RKO (cell line): ENCODE measurements around the gene ARHGAP4.

Experiments used
- DNase-seq: peaks from one replicate; pipeline ENCODE4 v3.0.0-alpha.2; 2016; ENCODE audit warnings: low spot score

Gene ARHGAP4

DNA sequence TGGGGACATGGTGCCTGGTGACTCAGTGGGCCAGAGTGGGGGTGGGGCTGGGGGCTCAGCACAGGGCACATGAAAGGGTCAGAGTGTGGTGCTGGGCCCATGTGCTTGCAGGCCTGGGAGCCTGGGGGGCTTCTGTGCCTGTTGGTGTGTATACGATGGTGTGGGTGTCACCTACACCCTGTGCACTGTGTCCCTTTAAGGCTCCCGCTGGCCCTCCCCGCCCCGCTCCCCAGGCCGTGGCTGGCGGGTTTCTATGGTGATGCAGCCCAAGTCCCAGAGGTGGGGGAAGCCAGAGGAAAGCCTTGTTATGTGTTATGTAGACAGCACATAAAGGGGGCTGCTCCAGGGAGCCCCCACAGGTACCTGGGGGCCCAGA lies 45.6 kb downstream of the ARHGAP4 start:
- DNase-seq: no peak

DNA sequence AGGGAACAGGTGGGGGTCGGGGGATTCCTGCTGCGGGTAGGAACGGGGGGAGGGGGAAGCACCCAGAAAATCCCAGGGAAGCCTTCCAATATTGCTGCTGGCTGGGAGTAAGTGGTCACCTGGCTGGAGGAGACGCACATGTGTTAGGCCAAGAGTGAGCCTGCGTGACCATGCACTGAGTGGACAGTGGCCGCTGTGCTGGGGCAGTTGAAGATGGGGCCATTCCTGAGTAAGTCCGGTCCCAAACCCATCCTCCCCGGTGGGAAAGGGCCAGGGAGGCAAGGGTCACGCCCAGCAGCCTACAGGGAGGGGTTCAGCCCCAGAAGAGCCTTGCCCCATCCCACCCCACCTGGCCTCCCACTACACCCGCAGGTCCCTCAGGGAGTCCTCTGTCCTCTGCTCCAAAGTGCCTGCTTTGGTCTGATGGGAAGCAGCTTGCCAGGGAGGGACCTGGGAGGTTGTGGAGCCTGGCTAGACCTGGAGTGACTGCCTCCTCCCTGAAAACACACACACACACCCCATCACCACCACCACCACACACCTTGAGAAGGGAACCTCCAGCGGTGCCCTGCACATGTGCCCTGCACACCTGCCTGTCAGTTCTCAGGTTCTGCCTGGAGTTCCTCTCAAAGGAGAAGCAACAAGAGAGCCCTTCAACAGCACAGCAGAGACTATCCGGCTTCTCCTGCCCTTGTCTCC lies 46.2 kb downstream of the ARHGAP4 start:
- no peak for DNase-seq

DNA sequence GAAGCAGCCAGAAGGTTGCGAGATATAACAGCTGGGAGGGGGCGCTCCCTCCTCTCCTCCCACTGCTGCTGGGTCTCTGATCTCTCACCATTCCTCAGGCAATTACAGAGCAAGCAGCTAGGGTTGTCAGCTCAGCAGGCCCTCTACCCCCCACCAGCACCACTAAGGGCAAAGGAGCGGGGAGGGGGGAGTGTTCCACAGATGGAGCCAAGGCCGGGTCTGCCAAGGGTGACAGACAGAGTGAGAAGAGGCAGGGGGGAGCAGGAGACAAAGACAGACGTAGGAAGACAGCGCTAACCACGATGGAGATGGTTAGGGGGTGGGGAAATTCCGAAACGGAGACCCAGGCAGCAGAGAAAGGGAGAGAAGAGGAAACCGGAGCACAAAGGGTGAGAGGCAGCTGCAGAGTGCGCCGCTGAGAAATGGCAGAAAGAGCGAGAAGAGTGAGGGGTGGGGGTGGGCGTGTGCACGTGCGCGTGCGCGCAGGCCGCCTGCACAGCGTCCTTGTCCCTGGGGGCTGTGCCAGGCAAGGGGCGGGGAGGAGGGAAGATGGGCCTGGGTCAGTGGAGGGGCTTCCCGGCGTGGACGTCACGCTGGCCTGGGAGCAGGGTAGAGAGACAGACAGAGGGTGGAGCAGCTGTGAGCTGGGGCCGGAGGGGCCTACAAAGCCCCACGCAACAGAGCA lies 47.0 kb downstream of the ARHGAP4 start:
- no peak for DNase-seq

DNA sequence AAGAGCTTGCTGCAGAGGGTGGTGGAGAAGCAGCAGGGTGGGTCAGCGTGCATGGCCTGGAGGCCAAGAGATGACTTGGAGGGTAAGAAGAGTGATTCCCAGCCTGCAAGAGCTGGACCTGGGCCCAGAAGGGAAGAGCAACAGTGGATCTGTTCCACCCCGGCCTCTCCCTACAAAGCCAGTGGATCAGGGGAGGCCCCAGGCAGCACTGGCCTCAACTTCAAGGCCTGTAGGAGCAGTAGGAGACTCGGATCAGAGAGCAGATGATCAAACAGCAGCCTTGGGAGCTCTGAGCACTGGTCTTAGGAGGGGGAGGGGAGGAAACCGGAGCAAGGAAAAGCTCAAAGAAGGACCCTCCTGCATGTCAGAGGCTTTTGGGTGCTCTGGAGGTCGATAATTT lies 47.7 kb downstream of the ARHGAP4 start:
- no peak for DNase-seq

DNA sequence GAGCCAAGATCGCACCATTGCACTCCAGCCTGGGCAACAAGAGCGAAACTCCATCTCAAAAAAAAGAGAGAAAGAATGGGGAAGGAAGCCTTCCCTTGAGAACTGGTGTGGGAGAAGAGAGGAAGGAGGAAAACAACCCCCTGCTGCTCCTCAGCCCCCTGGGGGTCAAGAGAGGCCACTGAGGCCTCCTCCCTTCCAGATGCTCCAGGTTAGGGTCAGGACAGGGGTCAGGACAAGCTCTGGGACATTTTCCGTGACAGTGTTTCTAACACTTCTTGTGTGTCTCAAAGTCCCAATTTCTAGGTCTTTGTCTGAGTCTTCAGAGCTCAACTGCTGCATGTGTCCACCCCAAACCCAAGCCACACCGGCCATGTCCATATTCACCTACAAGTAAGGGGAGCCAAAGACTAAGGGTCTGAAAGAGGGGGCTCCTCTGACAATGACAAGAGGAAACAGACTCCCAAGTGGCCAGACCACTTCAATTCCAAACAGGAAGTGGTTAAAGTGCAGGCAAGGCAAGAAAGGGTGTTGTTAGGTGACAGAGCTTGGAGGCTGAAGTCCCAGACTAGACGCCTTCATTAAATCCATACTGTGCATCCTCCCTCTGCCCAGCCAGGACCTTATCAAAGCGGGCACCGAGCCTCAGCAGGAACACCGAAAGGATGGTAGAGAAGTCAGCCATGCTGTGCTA lies 48.3 kb downstream of the ARHGAP4 start:
- DNase-seq: no peak

DNA sequence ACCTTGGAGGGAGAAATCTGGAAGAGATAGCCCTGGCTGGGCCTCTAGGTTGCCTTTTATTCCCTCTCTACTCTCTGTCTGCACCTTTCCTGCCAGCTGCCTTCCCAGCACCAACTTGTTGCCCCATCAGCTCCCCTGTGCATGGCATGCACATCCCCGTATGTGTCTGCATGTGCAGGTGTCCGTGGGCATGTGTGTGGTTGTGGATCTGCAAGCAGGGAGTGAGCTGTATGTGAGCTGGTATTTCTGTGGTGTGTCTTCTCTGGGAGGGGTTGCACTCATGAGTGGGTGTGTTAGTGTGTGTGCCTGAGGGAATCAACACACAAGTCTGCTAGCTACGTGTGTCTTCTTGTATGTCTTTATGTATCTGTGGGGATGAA lies 50.0 kb downstream of the ARHGAP4 start:
- no peak for DNase-seq

DNA sequence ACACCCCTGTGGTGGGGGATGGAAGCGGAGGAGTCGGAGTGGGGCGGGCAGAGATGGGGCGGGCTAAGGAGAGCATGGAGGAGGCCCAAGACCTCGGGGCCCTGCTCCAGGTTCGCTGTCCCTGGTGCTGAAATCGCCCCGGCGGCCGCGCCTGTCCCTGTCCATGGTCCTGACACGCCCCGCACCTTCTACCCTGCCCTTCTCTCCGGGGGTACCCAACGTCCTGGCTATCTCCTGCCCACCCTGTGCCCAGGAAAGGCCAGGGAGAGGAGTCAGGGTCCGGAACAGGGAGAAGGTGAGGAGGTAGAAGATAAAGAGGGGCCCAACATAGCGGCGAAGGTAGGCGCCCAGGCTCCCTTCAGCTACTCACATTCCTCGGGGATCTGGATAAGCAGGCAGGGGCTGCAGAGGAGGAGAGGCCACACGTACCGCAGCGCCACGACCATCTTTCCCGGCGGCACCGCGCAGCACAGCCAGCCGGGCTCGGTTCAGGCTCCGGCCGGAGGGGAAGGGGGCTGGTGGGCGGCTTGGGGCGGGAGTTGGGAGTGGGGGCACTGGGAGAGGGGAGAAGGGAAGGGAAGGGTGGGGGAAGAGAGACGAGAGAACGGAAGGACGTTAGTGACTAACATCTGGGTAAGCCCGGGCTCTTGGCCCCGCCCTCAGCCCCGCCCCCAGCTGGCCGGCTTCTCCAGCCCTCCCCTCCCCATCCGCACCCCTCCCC lies 50.5 kb downstream of the ARHGAP4 start:
- DNase-seq: peak; percentile 45

DNA sequence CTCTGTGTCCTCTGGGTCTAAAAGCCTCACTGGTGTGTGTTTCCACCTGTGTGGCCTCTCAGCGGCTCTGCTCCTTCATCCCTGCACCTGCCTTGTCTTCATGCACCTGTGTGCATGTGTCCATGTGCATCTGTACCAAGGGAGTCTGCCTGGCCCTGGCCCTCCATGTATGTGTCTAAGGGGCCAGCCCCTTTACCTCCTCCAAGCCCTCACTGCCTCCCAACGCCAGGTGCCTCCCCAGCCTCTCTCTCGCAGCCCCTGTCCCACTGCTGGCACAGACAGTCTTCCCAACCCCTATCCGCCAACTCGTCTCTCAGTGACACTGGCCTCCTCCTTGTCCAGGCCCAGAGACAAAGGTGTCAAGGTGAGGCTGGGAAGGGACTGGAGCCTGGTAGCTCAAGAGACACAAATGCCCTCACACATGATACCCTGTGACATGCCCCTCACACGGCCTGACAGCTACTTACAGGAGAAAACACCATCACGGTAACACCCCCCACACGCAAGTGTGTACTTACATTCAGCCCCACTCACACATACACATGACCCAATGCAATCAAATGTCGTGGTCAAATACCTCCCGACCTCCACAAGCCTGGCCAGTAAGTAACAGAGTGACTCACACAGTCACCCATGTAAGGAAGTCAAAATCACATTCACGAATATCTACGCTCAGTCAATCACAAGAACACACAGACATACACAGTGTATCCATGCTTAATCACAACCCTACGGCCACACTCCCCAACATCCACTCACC lies 51.5 kb downstream of the ARHGAP4 start:
- no peak for DNase-seq

DNA sequence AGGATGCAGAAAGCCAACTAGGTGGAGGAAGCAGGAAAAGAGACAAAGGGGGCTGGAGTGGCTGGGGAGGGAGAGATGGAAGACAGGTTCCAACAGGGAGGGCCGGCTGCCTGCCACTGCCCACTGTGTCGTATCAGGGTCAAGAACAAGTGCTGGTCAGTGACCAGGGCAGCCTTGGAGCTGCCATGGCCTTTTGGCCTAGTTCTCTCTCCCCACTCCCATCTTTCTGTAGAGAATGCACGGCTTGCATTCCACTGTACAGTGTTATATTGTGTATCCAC lies 52.0 kb downstream of the ARHGAP4 start:
- no peak for DNase-seq

DNA sequence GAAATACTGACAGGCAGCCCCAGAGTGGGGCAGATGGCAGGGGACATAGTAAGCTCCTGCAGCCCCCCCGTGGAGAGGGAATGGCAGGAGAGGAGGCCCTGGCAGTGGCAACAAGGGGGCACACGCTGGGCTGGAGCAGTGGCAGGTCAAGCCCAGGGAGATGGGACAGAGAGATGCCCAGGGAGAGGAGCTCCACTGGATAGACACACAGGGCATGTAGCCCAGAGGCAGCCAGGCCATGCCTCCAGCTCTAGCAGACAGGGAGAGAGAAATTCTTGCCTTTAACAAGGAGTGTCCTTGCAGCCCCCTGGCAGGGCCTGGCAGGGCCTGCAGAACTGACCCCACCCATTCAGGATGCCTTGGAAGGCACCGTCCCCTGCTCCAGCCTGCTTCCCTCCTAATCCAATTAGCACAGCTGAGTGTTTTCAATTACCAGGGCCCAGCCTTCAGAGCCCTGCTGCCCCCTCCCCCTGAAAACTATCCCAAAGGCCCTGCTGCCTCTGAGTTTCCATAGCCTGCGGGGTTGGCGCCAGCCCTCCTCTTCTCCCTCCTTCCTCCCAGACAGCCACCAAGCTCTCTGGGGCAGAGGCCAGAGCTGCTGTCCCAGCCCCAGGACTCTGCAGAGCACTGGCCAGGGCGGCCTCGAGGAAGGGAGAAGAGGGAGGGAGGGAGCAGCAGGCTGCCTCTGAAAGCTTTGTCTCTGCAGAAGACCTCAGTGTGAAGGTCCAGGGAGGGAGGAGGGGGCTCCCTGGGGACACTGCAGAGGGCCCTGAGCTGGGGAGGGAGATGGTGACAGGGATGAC lies 52.6 kb downstream of the ARHGAP4 start:
- no peak for DNase-seq

DNA sequence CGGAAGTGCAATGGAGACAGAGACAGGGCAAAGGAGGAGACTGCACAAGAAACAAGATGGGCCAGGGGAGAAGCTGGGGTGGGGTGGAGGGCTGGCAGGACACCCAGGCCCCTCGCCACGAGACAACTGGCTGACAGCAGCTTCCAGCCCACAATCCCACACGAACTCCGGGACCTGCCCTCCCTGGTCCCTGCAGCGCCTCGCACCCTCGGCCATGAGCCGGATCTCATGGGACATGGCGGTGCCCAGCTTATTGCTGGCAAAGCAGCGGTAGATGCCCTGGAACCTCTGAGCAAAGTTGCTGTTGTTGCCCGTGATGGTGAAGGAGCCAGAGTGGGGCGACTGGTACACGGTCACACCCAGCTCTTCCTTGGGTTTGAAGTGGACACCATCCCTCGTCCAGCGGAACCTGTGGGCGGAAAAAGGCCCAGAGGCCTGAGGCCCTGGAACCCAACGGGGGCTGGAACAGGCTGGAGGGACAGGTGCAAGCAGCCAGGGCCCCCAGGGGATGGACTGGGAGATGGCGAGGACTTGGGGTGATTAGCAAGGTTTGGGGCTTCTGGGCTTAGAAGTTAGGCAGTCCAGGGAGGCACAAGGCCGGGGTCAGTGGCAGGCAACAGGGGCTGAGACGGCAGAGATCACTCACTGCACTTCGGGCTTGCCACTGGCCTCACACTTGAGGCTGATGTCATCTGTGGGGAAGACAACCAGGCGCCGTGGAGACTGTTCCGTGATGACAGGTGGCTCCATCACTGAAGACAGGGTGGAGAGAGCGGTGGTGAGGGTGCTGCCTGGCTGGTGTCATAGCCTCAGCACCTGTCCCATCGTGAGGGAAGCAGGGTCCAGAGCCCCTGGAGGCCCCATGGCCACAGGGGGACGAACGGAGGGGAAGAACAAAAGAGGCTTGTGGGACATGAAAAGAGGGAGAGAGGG lies 53.9 kb downstream of the ARHGAP4 start:
- DNase-seq: no peak

DNA sequence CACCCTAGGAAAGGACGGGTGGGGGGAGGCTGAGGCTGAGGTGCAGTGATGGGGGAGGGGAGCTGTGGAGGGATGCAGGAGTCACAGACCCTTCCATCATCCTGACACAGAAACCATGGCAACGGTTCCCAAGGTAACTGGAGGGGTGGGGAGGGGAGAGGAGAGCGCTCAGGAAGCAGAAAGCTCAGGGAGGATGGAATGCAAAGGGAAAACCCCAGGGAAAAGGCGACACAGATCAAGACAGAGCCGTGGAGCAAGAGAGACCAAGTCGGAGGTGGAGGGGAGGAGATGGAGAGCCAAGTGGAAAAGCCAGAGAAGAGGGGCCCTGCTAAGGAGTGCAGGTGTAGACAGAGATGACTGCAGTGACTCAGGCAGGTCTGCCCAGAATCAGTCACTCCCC lies 54.6 kb downstream of the ARHGAP4 start:
- DNase-seq: no peak

DNA sequence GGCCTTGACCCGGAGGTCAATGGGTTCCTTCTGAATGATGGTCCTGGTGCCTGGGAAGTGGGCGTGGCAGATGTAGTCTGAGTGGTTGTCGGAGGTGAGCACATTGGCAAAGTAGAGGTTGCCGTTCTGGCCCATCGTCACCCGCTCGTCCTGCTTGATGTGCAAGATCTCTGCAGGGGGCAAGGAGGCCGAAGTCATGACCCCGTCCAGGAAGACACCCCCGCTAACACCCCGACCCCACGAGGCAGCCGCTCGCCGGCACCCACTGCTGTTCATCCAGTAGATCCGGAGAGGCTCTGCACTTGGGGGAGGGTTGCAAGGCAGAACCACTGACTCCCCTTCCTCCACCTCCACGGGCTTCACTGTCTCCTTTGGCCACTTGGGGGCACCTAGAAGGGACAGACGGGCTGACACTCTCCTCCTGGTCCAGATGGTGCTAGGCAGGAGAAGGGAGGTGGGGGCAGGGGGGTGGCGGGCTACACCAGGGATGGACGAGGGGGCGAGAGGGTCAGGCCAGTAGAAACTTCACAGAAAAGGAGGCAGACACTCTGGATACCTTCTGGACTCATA lies 55.2 kb downstream of the ARHGAP4 start:
- DNase-seq: no peak

DNA sequence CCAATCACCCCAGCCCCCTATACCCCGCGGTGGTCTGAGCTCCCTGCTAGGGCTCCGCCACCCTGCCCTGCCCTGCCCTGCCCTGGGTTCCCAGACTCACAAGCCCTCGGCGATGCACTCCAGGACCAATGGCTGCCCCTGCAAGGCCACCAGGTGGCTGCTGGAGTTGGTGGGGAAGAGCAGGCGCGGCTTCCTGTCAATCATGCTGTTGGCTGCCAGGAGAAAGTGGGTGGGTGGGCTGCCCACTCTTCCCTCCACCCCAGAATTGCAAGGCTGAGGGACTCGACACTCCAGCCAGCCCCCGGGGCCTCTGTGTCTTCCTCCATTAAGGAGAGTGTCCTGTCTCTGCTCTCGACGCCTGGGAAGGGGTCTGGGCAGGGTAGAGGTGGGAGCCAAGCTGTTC lies 55.8 kb downstream of the ARHGAP4 start:
- no peak for DNase-seq

DNA sequence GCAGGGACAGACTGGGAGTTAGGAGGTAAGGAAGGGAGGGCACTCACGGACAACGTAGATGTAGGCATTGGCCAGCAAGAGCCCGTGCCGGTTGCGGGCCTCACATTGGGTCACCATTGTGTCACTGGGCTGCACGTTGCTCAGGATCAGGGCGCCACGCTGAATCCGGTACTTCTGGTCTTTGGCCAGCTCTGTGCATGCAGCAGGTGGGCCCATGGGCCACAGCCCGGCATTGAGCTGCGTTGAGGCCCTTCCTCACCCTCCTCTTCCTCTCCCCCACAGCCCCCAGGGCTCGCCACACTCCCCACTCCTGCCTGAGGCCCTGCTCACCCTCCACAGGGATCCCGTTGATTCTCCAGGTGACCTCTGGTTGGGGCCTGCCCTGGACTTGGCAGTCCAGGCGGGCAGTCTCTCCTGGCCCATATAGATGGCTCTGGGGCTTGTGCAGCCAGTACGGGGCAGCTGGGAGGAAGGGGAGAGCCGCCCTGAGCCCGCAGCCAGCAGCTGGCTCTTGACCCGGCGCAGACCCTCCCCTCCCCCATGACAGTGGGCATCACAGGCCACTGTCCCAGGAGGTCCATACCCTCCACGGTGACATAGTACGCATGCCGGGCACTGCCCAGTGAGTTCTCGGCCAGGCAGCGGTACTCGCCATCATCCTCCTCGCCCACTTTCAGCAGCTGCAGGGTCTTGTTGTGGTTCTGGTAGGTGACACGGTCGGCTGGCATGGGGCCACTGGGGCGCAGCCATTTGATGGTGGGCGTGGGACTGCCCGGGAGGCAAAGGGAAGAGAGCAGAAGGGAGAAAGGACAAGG lies 56.4 kb downstream of the ARHGAP4 start:
- DNase-seq: no peak

DNA sequence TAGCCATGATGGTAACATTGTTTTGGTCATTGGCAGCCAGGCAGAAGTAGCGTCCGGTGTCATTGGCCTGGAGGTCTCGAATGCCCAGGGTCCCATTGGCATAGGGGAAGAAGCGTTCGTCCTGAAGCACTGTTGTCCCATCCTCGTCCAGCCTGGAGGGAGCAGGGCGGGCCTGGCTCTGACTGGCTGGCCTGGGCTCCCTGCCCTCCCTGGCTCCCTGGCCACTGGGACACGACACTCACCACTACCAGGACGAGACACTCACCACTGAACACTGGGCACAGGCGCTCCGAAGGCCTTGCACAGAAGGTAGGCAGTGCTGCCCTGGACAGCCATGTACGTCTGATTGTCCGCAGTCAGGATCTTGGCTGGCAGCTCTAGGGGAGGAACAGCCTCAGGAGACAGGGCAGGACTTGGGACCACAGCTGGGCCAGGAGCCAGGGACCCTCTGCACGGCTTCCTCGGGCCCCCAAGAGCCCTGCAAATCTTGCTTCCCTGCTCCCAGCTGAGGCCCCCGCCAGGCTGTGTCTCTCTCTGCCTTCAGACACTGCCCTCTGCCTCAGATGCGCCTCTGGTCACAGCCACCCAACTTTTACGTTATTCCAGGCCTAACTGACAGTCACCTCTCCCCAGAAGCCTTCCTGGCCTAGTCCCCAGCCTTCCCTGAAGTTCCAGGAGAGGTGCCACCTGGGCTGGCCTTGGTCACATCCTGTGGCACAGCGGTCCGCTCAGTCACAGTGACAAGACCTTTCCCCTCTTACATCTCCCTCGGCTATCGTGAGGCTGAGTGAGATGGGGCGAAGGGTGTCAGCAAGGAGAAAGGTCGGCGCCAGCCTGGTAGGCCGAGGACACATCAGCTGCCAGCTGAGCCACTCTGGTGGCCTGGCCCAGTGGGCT lies 57.2 kb downstream of the ARHGAP4 start:
- DNase-seq: no peak

DNA sequence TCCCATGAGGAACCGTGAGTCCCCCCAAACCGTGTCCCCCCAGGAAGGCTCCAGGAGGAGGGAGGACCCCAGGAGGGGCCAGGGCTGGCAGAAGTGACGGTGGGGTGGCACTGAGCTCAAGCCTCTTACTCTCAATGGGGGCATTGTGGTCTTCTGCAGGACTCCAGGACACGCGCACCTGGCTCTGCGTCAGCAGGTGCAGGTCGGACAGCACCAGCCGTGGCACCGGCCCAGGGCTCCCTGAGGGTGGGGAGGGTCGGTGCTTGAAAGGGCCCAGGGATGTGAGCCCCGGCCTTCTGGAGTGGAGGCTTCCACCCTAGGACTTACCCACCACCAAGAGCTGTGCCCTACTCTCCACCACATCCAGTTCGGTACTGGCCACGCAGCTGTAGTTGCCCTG lies 58.4 kb downstream of the ARHGAP4 start:
- DNase-seq: no peak

DNA sequence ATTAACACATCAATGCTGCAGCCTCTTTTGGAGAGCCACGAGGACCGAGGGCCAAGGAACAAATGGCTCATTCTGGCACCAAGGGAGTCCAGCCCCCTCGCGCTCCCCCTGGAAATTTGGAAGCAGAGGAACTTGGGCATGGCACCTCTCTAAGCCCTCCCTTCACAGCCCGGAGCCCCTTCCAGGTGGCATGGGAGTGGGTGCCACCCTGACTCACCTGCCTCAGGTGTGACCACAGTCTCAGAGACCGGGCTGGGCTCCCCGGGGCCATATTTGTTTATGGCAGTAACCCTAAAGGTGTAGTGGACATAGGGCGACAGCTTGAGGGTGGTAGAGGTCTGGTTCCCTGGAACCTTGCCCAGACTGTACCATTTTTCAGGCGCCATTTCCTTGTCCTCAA lies 58.9 kb downstream of the ARHGAP4 start:
- no peak for DNase-seq
